HG02870 (cell line): ENCODE results near the gene TEAD2.
"Not testable (repeated sequence)": the region's sequence is repeated elsewhere in the genome, so short reads cannot be mapped to it uniquely, and the experiment has no call there.

ENCODE experiments used
- ATAC-seq: cut with Tn5 transposase; IDR thresholded peaks from one replicate; pipeline ENCODE4 v1.9.1; 2021; ENCODE audit warnings: mild to moderate bottlenecking, moderate library complexity; ENCODE audit not compliant: unreplicated experiment

TEAD2 gene

GRCh38 chr19:49387936-49388372, 25.7 kb upstream of the TEAD2 start, which contains the start of gene KASH5:
Gene KASH5, plus strand, starts transcription at chr19:49388249. Its CDS starts 2,635 bp downstream, at chr19:49390884.
- ATAC-seq = peak; percentile 58

- no peak for ATAC-seq
Observed at GRCh38 chr19:49383599-49383998, 21.4 kb upstream of the TEAD2 start.

GRCh38 chr19:49382639-49383038, 20.4 kb upstream of the TEAD2 start:
- ATAC-seq = no peak

GRCh38 chr19:49380391-49380790, 18.2 kb upstream of the TEAD2 start:
- no peak for ATAC-seq

- no peak for ATAC-seq
Observed at GRCh38 chr19:49378512-49378911, 16.3 kb upstream of the TEAD2 start.

- no peak for ATAC-seq
Observed at GRCh38 chr19:49374665-49375434, 12.6 kb upstream of the TEAD2 start.

GRCh38 chr19:49373174-49373573, 11.0 kb upstream of the TEAD2 start:
- ATAC-seq = not testable (repeated sequence)

GRCh38 chr19:49371184-49371583, 9.0 kb upstream of the TEAD2 start:
- no peak for ATAC-seq

GRCh38 chr19:49368711-49369358, 6.6 kb upstream of the TEAD2 start:
- ATAC-seq = no peak

- ATAC-seq = no peak
Observed at GRCh38 chr19:49366110-49366509, 3.9 kb upstream of the TEAD2 start.

GRCh38 chr19:49364083-49364737, 2.0 kb upstream of the TEAD2 start:
- no peak for ATAC-seq

- no peak for ATAC-seq
Observed at GRCh38 chr19:49363268-49364082, 1.3 kb upstream of the TEAD2 start, which contains the start of gene DKKL1. Gene DKKL1, plus strand, starts transcription at chr19:49363877. Its CDS starts 122 bp downstream, at chr19:49363999.

- ATAC-seq = no peak
Observed at GRCh38 chr19:49362929-49363267, 682 bp upstream of the TEAD2 start.

- no peak for ATAC-seq
Observed at GRCh38 chr19:49361438-49362047, 673 bp downstream of the TEAD2 start.

- no peak for ATAC-seq
Observed at GRCh38 chr19:49359851-49360820, 2.1 kb downstream of the TEAD2 start.

GRCh38 chr19:49357186-49357585, 5.0 kb downstream of the TEAD2 start:
- no peak for ATAC-seq

- ATAC-seq = no peak
Observed at GRCh38 chr19:49356382-49356781, 5.8 kb downstream of the TEAD2 start.

- no peak for ATAC-seq
Observed at GRCh38 chr19:49355909-49356353, 6.3 kb downstream of the TEAD2 start.

- no peak for ATAC-seq
Observed at GRCh38 chr19:49349567-49349966, 12.6 kb downstream of the TEAD2 start.
